ENCODE results near the gene PTGIR. TPM values are rescaled to one million over a fixed set of nuclear protein-coding genes. Genes with fewer than 3 reads are reported as not detected.
A peak's percentile ranks its signal among the peaks of the same experiment; 100 is the strongest.

Gene PTGIR
- total and polyA plus RNA-seq, 2 donors from 2014 or later, result 7.5 to 10.1 TPM

- H3K27ac ChIP-seq (ENCODE audit: low read depth in 2 of 2, low read length in 2 of 2), result no peak overlapping the region
- FAIRE-seq, result no peak
- intact Hi-C loops (cut with DNase I), result no loop called here
- DNase-seq, result peak in 2 of 5 donors; percentile 22 to 31
- no peak overlapping the region for H3K4me3 ChIP-seq (ENCODE audit: low read length in 3 of 3)
- no peaks in the 10 kb centered on the region for H3K36me3 ChIP-seq (ENCODE audit: control insufficient read depth in 2 of 3, insufficient read depth in 3 of 3, low read length in 3 of 3)
- peaks cover 0 to 7% (median 4%) of the 10 kb centered on the region in 3 donors for H3K4me1 ChIP-seq (ENCODE audit: control insufficient read depth in 2 of 3, insufficient read depth in 2 of 3, low read depth in 1 of 3, low read length in 3 of 3)
- TF ChIP-seq, protein P1, sequence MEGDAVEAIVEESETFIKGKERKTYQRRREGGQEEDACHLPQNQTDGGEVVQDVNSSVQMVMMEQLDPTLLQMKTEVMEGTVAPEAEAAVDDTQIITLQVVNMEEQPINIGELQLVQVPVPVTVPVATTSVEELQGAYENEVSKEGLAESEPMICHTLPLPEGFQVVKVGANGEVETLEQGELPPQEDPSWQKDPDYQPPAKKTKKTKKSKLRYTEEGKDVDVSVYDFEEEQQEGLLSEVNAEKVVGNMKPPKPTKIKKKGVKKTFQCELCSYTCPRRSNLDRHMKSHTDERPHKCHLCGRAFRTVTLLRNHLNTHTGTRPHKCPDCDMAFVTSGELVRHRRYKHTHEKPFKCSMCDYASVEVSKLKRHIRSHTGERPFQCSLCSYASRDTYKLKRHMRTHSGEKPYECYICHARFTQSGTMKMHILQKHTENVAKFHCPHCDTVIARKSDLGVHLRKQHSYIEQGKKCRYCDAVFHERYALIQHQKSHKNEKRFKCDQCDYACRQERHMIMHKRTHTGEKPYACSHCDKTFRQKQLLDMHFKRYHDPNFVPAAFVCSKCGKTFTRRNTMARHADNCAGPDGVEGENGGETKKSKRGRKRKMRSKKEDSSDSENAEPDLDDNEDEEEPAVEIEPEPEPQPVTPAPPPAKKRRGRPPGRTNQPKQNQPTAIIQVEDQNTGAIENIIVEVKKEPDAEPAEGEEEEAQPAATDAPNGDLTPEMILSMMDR (IDR thresholded peaks at IDR 0.05; ENCODE audit: borderline replicate concordance, extremely low read depth, insufficient read depth), result no peak
- H3K9ac ChIP-seq (ENCODE audit: low read length in 3 of 3), result no peak overlapping the region
- H3K9me3 ChIP-seq (ENCODE audit: control insufficient read depth in 2 of 3, insufficient read depth in 1 of 3, low read length in 3 of 3), result no peaks in the 10 kb centered on the region
- no peaks in the 10 kb centered on the region for H3K27me3 ChIP-seq (ENCODE audit: control insufficient read depth, insufficient read depth, low read length)
Observed at GRCh38 chr19:46615966-46616365, 8.9 kb downstream of the PTGIR start.

- Histone ChIP-seq H3K9me3 (ENCODE audit: control insufficient read depth in 2 of 3, insufficient read depth in 1 of 3, low read length in 3 of 3) (no peaks in the 10 kb centered on the region), H3K36me3 (ENCODE audit: control insufficient read depth in 2 of 3, insufficient read depth in 3 of 3, low read length in 3 of 3) (peaks cover 0 to 6% (median 0%) of the 10 kb centered on the region in 3 donors), H3K27ac (ENCODE audit: low read depth in 2 of 2, low read length in 2 of 2) (no peak overlapping the region), H3K9ac (ENCODE audit: low read length in 3 of 3) (no peak overlapping the region), H3K27me3 (ENCODE audit: control insufficient read depth, insufficient read depth, low read length) (no peaks in the 10 kb centered on the region), H3K4me1 (ENCODE audit: control insufficient read depth in 2 of 3, insufficient read depth in 2 of 3, low read depth in 1 of 3, low read length in 3 of 3) (peaks cover 0 to 6% (median 0%) of the 10 kb centered on the region in 3 donors), H3K4me3 (ENCODE audit: low read length in 3 of 3) (no peak overlapping the region)
- peak; percentile 84 to 93 (median 87) for DNase-seq
- no peak for FAIRE-seq
- intact Hi-C loops (cut with DNase I), result loop anchor here (5.0 kb wide), 1 partner anchor 48 kb away; the partner anchor contains the start of gene DACT3
- TF ChIP-seq, protein P1 (IDR thresholded peaks at IDR 0.05; ENCODE audit: borderline replicate concordance, extremely low read depth, insufficient read depth), result peak; percentile 83
Observed at GRCh38 chr19:46614114-46614722, 10.7 kb downstream of the PTGIR start.

DNA sequence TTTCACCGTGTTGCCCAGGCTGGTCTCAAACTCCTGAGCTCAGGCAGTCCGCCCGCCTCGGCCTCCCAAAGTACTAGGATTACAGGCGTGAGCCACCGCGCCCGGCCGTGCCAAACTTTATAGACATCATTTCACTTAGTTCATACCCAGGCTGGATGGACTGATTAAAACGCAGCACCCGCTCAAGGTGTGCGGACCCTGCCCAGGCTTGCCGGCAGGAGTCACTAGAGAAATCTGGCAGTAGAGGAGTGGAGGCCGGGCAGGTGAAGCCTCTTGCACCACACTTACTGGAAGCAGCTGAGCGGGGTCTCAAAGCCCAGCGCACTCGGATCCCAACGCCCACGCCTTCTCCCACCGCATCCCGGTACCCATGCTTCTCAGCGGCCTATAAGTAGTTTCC is 11.4 kb downstream of the PTGIR start:
- no peak overlapping the region for H3K27ac ChIP-seq (ENCODE audit: low read depth in 2 of 2, low read length in 2 of 2)
- no peak overlapping the region for H3K4me3 ChIP-seq (ENCODE audit: low read length in 3 of 3)
- TF ChIP-seq, protein P1 (IDR thresholded peaks at IDR 0.05; ENCODE audit: borderline replicate concordance, extremely low read depth, insufficient read depth), result no peak
- H3K9ac ChIP-seq (ENCODE audit: low read length in 3 of 3), result no peak overlapping the region
- FAIRE-seq (no peak), DNase-seq (peak in 2 of 5 donors; percentile 36 to 66)
- intact Hi-C loops (cut with DNase I), result loop anchor here (5.0 kb wide), 1 partner anchor 49 kb away; the partner anchor contains the start of gene DACT3
- H3K36me3 ChIP-seq (ENCODE audit: control insufficient read depth in 2 of 3, insufficient read depth in 3 of 3, low read length in 3 of 3), result peaks cover 0 to 13% (median 6%) of the 10 kb centered on the region in 3 donors
- no peaks in the 10 kb centered on the region for H3K9me3 ChIP-seq (ENCODE audit: control insufficient read depth in 2 of 3, insufficient read depth in 1 of 3, low read length in 3 of 3)
- peaks cover 0 to 6% (median 0%) of the 10 kb centered on the region in 3 donors for H3K4me1 ChIP-seq (ENCODE audit: control insufficient read depth in 2 of 3, insufficient read depth in 2 of 3, low read depth in 1 of 3, low read length in 3 of 3)
- H3K27me3 ChIP-seq (ENCODE audit: control insufficient read depth, insufficient read depth, low read length), result no peaks in the 10 kb centered on the region
